NCI-H2107 treated with DMSO at 0.1 percent for 48 hours (cell line): ENCODE measurements around the gene KCNC4.

Source experiments
- DNase-seq: peaks from one replicate; lab custom pipeline; 2025; ENCODE audit not compliant: unreplicated experiment; lab: John Stamatoyannopoulos, UW

KCNC4 gene

GRCh38 chr1:110229348-110230001, 19.4 kb downstream of the KCNC4 start:
- DNase-seq = no peak

- DNase-seq = no peak
These were observed 20.5 kb downstream of the KCNC4 start for GRCh38 chr1:110230381-110231199.

GRCh38 chr1:110233861-110234260, 23.7 kb downstream of the KCNC4 start:
- DNase-seq = peak; percentile 87

GRCh38 chr1:110234691-110235090, 24.6 kb downstream of the KCNC4 start:
- peak; percentile 12 for DNase-seq

GRCh38 chr1:110235181-110235833, 25.2 kb downstream of the KCNC4 start:
- no peak for DNase-seq

GRCh38 chr1:110235834-110236682, 25.9 kb downstream of the KCNC4 start:
- DNase-seq = no peak

- peak; percentile 92 for DNase-seq
These were observed 27.5 kb downstream of the KCNC4 start for GRCh38 chr1:110237386-110238152.

- peak; percentile 29 for DNase-seq
These were observed 29.6 kb downstream of the KCNC4 start for GRCh38 chr1:110239441-110240430.

GRCh38 chr1:110240476-110241210, 30.5 kb downstream of the KCNC4 start:
- DNase-seq = peak; percentile 71

- DNase-seq = no peak
These were observed 31.4 kb downstream of the KCNC4 start for GRCh38 chr1:110241516-110241915.

- DNase-seq = no peak
These were observed 31.9 kb downstream of the KCNC4 start for GRCh38 chr1:110242062-110242461.

GRCh38 chr1:110242731-110243130, 32.6 kb downstream of the KCNC4 start:
- no peak for DNase-seq

GRCh38 chr1:110243146-110243545, 33.0 kb downstream of the KCNC4 start:
- no peak for DNase-seq

GRCh38 chr1:110243574-110243973, 33.5 kb downstream of the KCNC4 start:
- DNase-seq = peak; percentile 75

GRCh38 chr1:110245876-110246620, 35.9 kb downstream of the KCNC4 start:
- no peak for DNase-seq

GRCh38 chr1:110248746-110249145, 38.6 kb downstream of the KCNC4 start:
- no peak for DNase-seq

GRCh38 chr1:110249256-110249655, 39.1 kb downstream of the KCNC4 start:
- no peak for DNase-seq

- DNase-seq = no peak
These were observed 39.9 kb downstream of the KCNC4 start for GRCh38 chr1:110250008-110250407.
